H9 (cell line): ENCODE data around the gene P2RX7. TPM values are rescaled to one million over a fixed set of nuclear protein-coding genes. Genes with fewer than 3 reads are reported as not detected.

ENCODE experiments used
- DNase-seq: peaks from one replicate; pipeline ENCODE4 v3.0.0-alpha.2; 2017
- H2AFZ ChIP-seq: one replicate; pipeline ENCODE4 v1.6.1; 2013; ENCODE audit warnings: mild to moderate bottlenecking, low read length, control low read depth, moderate library complexity
- H2AK5ac ChIP-seq: 2 replicates; pipeline ENCODE4 v1.6.1; 2013; ENCODE audit warnings: low read length, control low read depth, mixed read lengths; ENCODE audit not compliant: insufficient read length
- H2BK120ac ChIP-seq: one replicate; pipeline ENCODE4 v1.6.1; 2013; ENCODE audit warnings: low read depth, mild to moderate bottlenecking, low read length, control low read depth, inconsistent platforms; ENCODE audit not compliant: poor library complexity, severe bottlenecking
- H2BK12ac ChIP-seq: 2 replicates; pipeline ENCODE4 v1.6.1; 2013; ENCODE audit warnings: low read length, control low read depth, mixed read lengths, low read depth; ENCODE audit not compliant: insufficient read length
- H2BK15ac ChIP-seq: 2 replicates; pipeline ENCODE4 v1.6.1; 2013; ENCODE audit warnings: low read depth, low read length, control low read depth
- H2BK20ac ChIP-seq: one replicate; pipeline ENCODE4 v1.6.1; 2013; ENCODE audit warnings: low read depth, mild to moderate bottlenecking, low read length, control low read depth, inconsistent platforms; ENCODE audit not compliant: poor library complexity, severe bottlenecking
- H2BK5ac ChIP-seq: 2 replicates; pipeline ENCODE4 v1.6.1; 2013; ENCODE audit warnings: low read length, control low read depth, mixed read lengths; ENCODE audit not compliant: insufficient read length
- H3K14ac ChIP-seq: 2 replicates; pipeline ENCODE4 v1.6.1; 2013; ENCODE audit warnings: low read length, control low read depth; ENCODE audit not compliant: insufficient read depth
- H3K18ac ChIP-seq: 2 replicates; pipeline ENCODE4 v1.6.1; 2013; ENCODE audit warnings: low read depth, mild to moderate bottlenecking, mixed read lengths, low read length, control low read depth; ENCODE audit not compliant: insufficient read length
- H3K23ac ChIP-seq: 2 replicates; pipeline ENCODE4 v1.6.1; 2013; ENCODE audit warnings: low read length, control low read depth, mixed read lengths, low read depth; ENCODE audit not compliant: insufficient read length
- H3K23me2 ChIP-seq: 2 replicates; pipeline ENCODE4 v1.6.1; 2013; ENCODE audit warnings: low read depth, mild to moderate bottlenecking, mixed read lengths, low read length, control low read depth; ENCODE audit not compliant: insufficient read length, poor library complexity, severe bottlenecking
- H3K27ac ChIP-seq: 2 replicates; pipeline ENCODE4 v1.5.1; 2013; ENCODE audit warnings: low read length, control low read depth, mixed read lengths, low read depth; ENCODE audit not compliant: insufficient read length
- H3K27me3 ChIP-seq: 2 replicates; pipeline ENCODE4 v1.6.1; 2013; ENCODE audit warnings: low read length, control low read depth, inconsistent platforms; ENCODE audit not compliant: insufficient read depth
- H3K4ac ChIP-seq: 2 replicates; pipeline ENCODE4 v1.6.1; 2013; ENCODE audit warnings: low read depth, mild to moderate bottlenecking, control low read depth, inconsistent platforms, low read length, moderate library complexity
- H3K4me1 ChIP-seq: 2 replicates; pipeline ENCODE4 v1.6.1; 2013; ENCODE audit warnings: low read length, control low read depth, inconsistent platforms; ENCODE audit not compliant: insufficient read depth
- H3K4me2 ChIP-seq: 2 replicates; pipeline ENCODE4 v1.6.1; 2013; ENCODE audit warnings: low read length, control low read depth, mixed read lengths; ENCODE audit not compliant: insufficient read length, insufficient read depth
- H3K56ac ChIP-seq: 2 replicates; pipeline ENCODE4 v1.6.1; 2013; ENCODE audit warnings: low read depth, mild to moderate bottlenecking, mixed read lengths, low read length, control low read depth; ENCODE audit not compliant: insufficient read length
- H3K79me1 ChIP-seq: 2 replicates; pipeline ENCODE4 v1.6.1; 2013; ENCODE audit warnings: low read depth, mild to moderate bottlenecking, moderate library complexity, low read length, control low read depth, inconsistent platforms; ENCODE audit not compliant: insufficient read depth, poor library complexity, severe bottlenecking
- H3K79me2 ChIP-seq: 2 replicates; pipeline ENCODE4 v1.6.1; 2013; ENCODE audit warnings: low read length, control low read depth, inconsistent platforms; ENCODE audit not compliant: insufficient read depth
- H3K9ac ChIP-seq: 2 replicates; pipeline ENCODE4 v1.6.1; 2013; ENCODE audit warnings: low read length, control low read depth, mixed read lengths; ENCODE audit not compliant: insufficient read length; ENCODE audit errors: extremely low read depth
- H3K9me3 ChIP-seq: one replicate; pipeline ENCODE4 v1.6.1; 2013; ENCODE audit warnings: low read depth, low read length, inconsistent platforms; ENCODE audit not compliant: control insufficient read depth
- H3T11ph ChIP-seq: one replicate; pipeline ENCODE4 v1.6.1; 2013; ENCODE audit warnings: mild to moderate bottlenecking, low read length, control low read depth, inconsistent platforms
- H4K20me1 ChIP-seq: one replicate; pipeline ENCODE4 v1.6.1; 2013; ENCODE audit not compliant: control insufficient read depth, insufficient read length, insufficient read depth
- H4K5ac ChIP-seq: 2 replicates; pipeline ENCODE4 v1.6.1; 2013; ENCODE audit warnings: low read depth, mild to moderate bottlenecking, mixed read lengths, low read length, control low read depth; ENCODE audit not compliant: insufficient read length
- H4K8ac ChIP-seq: replicated peaks from 2 replicates; pipeline ENCODE4 v1.6.1; 2013; ENCODE audit warnings: low read length, control low read depth, mixed read lengths, low read depth; ENCODE audit not compliant: insufficient read length
- H4K91ac ChIP-seq: 2 replicates; pipeline ENCODE4 v1.6.1; 2013; ENCODE audit warnings: low read depth, mild to moderate bottlenecking, moderate library complexity, mixed read lengths, low read length, control low read depth; ENCODE audit not compliant: insufficient read length
- H3K27ac Mint-ChIP-seq, 3 experiments: 2 replicates in 2 of 3; 3 replicates in 1 of 3; pipeline ENCODE4 v1.8.0; 2020 to 2021; ENCODE audit warnings: mixed read lengths in 3 of 3, mild to moderate bottlenecking in 1 of 3, moderate library complexity in 1 of 3
- H3K27me3 Mint-ChIP-seq: 2 replicates; pipeline ENCODE4 v1.8.0; 2021; ENCODE audit warnings: low read depth, mild to moderate bottlenecking, moderate library complexity, mixed read lengths
- H3K36me3 Mint-ChIP-seq, 3 experiments: 2 replicates in 2 of 3; 3 replicates in 1 of 3; pipeline ENCODE4 v1.8.0; 2020 to 2021; ENCODE audit warnings: low read depth in 3 of 3, mixed read lengths in 3 of 3; ENCODE audit not compliant: insufficient read depth in 1 of 3
- H3K4me1 Mint-ChIP-seq, 2 experiments: 2 replicates each; pipeline ENCODE4 v1.8.0; 2020; ENCODE audit warnings: mixed read lengths in 2 of 2
- H3K4me3 Mint-ChIP-seq, 2 experiments: 2 replicates in 1 of 2; 3 replicates in 1 of 2; pipeline ENCODE4 v1.8.0; 2020 to 2021; ENCODE audit warnings: mild to moderate bottlenecking in 2 of 2, mixed read lengths in 2 of 2, moderate library complexity in 1 of 2
- H3K9me3 Mint-ChIP-seq, 2 experiments: 2 replicates in 1 of 2; 3 replicates in 1 of 2; pipeline ENCODE4 v1.8.0; 2020; ENCODE audit warnings: mild to moderate bottlenecking in 2 of 2, mixed read lengths in 2 of 2, moderate library complexity in 1 of 2
- CTCF ChIP-seq: fragments of 200-600 bp; sonication (generic); conservative IDR thresholded peaks from 3 replicates; pipeline ENCODE4 v1.8.0; 2021; ENCODE audit warnings: antibody characterized with exemption, mild to moderate bottlenecking
- WGBS: extraction: QIAGEN DNeasy Blood & Tissue Kit; methylation state at CpG from one replicate; pipeline ENCODE4 v1.1.7; 2013; ENCODE audit warnings: missing lambda C conversion rate, low lambda C conversion rate, mixed read lengths; ENCODE audit not compliant: insufficient read length; ENCODE audit errors: extremely low coverage; 5-methylcytosine and 5-hydroxymethylcytosine counted together
- total RNA-seq: library from RNA; stranded (reverse); gene quantifications from 2 replicates; pipeline ENCODE4 v1.2.1, GENCODE V29; 2021

Gene P2RX7
- total RNA-seq, 1 experiment from 2014 or later: 0.09 TPM

DNA sequence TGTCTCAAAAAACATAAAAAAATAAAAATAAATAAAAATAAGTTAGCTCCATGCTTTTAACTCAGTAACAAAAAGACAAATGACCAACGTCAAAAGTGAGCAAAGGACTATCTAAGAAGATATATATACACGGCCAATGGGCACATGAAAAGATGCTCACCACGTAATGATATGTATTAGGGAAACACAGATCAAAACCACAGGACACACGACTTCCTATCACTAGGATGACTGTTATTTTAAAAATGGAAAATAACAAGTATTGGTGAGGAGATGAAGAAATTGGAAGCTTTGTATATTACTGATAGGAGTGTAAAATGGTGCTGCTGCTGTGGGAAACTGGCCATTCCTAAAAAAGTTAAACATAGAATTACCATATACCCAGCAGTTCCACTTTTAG, 20.2 kb upstream of the P2RX7 start:
- no peak for DNase-seq
- no peak overlapping the region for H2BK20ac ChIP-seq
- no peak overlapping the region for H3K23ac ChIP-seq
- no peak overlapping the region for H2BK12ac ChIP-seq
- no peak overlapping the region for H4K8ac ChIP-seq
- no peak overlapping the region for H2AK5ac ChIP-seq
- no peak overlapping the region for H3K56ac ChIP-seq
- H3K27ac Mint-ChIP-seq: no peak overlapping the region
- no peak overlapping the region for H2AFZ ChIP-seq
- TF ChIP-seq CTCF: no peak
- no peak overlapping the region for H3K4me3 Mint-ChIP-seq
- H3K4ac ChIP-seq: no peak overlapping the region
- H3K79me1 ChIP-seq: no peaks in the 10 kb centered on the region
- no peaks in the 10 kb centered on the region for H4K20me1 ChIP-seq
- peaks cover 13% of the 10 kb centered on the region for H3K27me3 Mint-ChIP-seq
- H2BK15ac ChIP-seq: no peak overlapping the region
- no peak overlapping the region for H4K5ac ChIP-seq
- no peaks in the 10 kb centered on the region for H3K4me1 ChIP-seq
- H2BK5ac ChIP-seq: no peak overlapping the region
- no peak overlapping the region for H4K91ac ChIP-seq
- no peak overlapping the region for H3T11ph ChIP-seq
- no peaks in the 10 kb centered on the region for H3K9me3 ChIP-seq
- H3K9ac ChIP-seq: no peak overlapping the region
- H3K9me3 Mint-ChIP-seq: no peaks in the 10 kb centered on the region
- no peaks in the 10 kb centered on the region for H3K27me3 ChIP-seq
- H3K4me1 Mint-ChIP-seq: no peaks in the 10 kb centered on the region
- no peaks in the 10 kb centered on the region for H3K23me2 ChIP-seq
- no peaks in the 10 kb centered on the region for H3K79me2 ChIP-seq
- H3K14ac ChIP-seq: no peak overlapping the region
- H2BK120ac ChIP-seq: no peak overlapping the region
- no peak overlapping the region for H3K4me2 ChIP-seq
- no peak overlapping the region for H3K27ac ChIP-seq
- WGBS: no CpG with 5 or more reads among the region's 4 CpGs
- H3K18ac ChIP-seq: no peak overlapping the region
- H3K36me3 Mint-ChIP-seq: no peaks in the 10 kb centered on the region
